Body of pancreas (tissue), 4 donors: Measurements from ENCODE around the gene SEZ6L.

Source experiments
- POLR2A ChIP-seq, 3 donors: fragments of 450-650 bp; IDR thresholded peaks; one replicate each; pipeline ENCODE4 v1.6.1; 2016; ENCODE audit warnings: antibody characterized with exemption in 3 of 3, mild to moderate bottlenecking in 2 of 3
- TF ChIP-seq, protein P1 (sequence below), 7 experiments: fragments of 450-650 bp in 4 of 7; fragments of 200-600 bp in 3 of 7; sonication (generic) in 3 of 7; IDR thresholded peaks; one replicate each; pipeline ENCODE4 v1.5.1; 2016 to 2019; ENCODE audit warnings: antibody characterized with exemption in 7 of 7

GRCh38 chr22:26127126-26127525 is 42.1 kb upstream of the SEZ6L start:
- TF ChIP-seq, protein P1, sequence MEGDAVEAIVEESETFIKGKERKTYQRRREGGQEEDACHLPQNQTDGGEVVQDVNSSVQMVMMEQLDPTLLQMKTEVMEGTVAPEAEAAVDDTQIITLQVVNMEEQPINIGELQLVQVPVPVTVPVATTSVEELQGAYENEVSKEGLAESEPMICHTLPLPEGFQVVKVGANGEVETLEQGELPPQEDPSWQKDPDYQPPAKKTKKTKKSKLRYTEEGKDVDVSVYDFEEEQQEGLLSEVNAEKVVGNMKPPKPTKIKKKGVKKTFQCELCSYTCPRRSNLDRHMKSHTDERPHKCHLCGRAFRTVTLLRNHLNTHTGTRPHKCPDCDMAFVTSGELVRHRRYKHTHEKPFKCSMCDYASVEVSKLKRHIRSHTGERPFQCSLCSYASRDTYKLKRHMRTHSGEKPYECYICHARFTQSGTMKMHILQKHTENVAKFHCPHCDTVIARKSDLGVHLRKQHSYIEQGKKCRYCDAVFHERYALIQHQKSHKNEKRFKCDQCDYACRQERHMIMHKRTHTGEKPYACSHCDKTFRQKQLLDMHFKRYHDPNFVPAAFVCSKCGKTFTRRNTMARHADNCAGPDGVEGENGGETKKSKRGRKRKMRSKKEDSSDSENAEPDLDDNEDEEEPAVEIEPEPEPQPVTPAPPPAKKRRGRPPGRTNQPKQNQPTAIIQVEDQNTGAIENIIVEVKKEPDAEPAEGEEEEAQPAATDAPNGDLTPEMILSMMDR (IDR thresholded peaks at IDR 0.05): no peak
- no peak for TF ChIP-seq POLR2A (IDR thresholded peaks at IDR 0.05)
